ENCODE data around the gene FMNL2.

FMNL2 gene

GRCh38 chr2:152353364-152353763 is 18.4 kb downstream of the FMNL2 start:
- Histone ChIP-seq H3K9me3 (ENCODE audit: control insufficient read depth in 2 of 2, low read length in 2 of 2) (no peaks in the 10 kb centered on the region), H3K27me3 (ENCODE audit: control insufficient read depth in 2 of 2, insufficient read depth in 2 of 2, low read length in 2 of 2) (no peaks in the 10 kb centered on the region), H3K4me1 (ENCODE audit: control insufficient read depth in 2 of 2, insufficient read depth in 2 of 2, low read length in 2 of 2) (peaks cover 0 to 3% of the 10 kb centered on the region in 2 donors), H3K4me3 (ENCODE audit: low read length in 2 of 2) (no peak overlapping the region), H3K36me3 (ENCODE audit: control insufficient read depth in 2 of 2, insufficient read depth in 2 of 2, low read length in 2 of 2) (no peaks in the 10 kb centered on the region), H3K9ac (ENCODE audit: low read depth in 1 of 2, low read length in 2 of 2) (no peak overlapping the region), H3K27ac (ENCODE audit: low read depth in 2 of 2, low read length in 2 of 2) (no peak overlapping the region)

- H3K4me3 ChIP-seq (ENCODE audit: low read length in 2 of 2) = no peak overlapping the region
- no peak overlapping the region for H3K27ac ChIP-seq (ENCODE audit: low read depth in 2 of 2, low read length in 2 of 2)
- H3K9ac ChIP-seq (ENCODE audit: low read depth in 1 of 2, low read length in 2 of 2) = no peak overlapping the region
- H3K4me1 ChIP-seq (ENCODE audit: control insufficient read depth in 2 of 2, insufficient read depth in 2 of 2, low read length in 2 of 2) = peaks cover 0 to 3% of the 10 kb centered on the region in 2 donors
- no peaks in the 10 kb centered on the region for H3K36me3 ChIP-seq (ENCODE audit: control insufficient read depth in 2 of 2, insufficient read depth in 2 of 2, low read length in 2 of 2)
- H3K27me3 ChIP-seq (ENCODE audit: control insufficient read depth in 2 of 2, insufficient read depth in 2 of 2, low read length in 2 of 2) = no peaks in the 10 kb centered on the region
- no peaks in the 10 kb centered on the region for H3K9me3 ChIP-seq (ENCODE audit: control insufficient read depth in 2 of 2, low read length in 2 of 2)
These were observed 19.2 kb downstream of the FMNL2 start for GRCh38 chr2:152354069-152354755.

- Histone ChIP-seq H3K4me3 (ENCODE audit: low read length in 2 of 2) (no peak overlapping the region), H3K36me3 (ENCODE audit: control insufficient read depth in 2 of 2, insufficient read depth in 2 of 2, low read length in 2 of 2) (no peaks in the 10 kb centered on the region), H3K27ac (ENCODE audit: low read depth in 2 of 2, low read length in 2 of 2) (no peak overlapping the region), H3K9ac (ENCODE audit: low read depth in 1 of 2, low read length in 2 of 2) (no peak overlapping the region), H3K27me3 (ENCODE audit: control insufficient read depth in 2 of 2, insufficient read depth in 2 of 2, low read length in 2 of 2) (no peaks in the 10 kb centered on the region), H3K4me1 (ENCODE audit: control insufficient read depth in 2 of 2, insufficient read depth in 2 of 2, low read length in 2 of 2) (peaks cover 0 to 3% of the 10 kb centered on the region in 2 donors), H3K9me3 (ENCODE audit: control insufficient read depth in 2 of 2, low read length in 2 of 2) (no peaks in the 10 kb centered on the region)
These were observed 19.9 kb downstream of the FMNL2 start for GRCh38 chr2:152354909-152355308.

- no peaks in the 10 kb centered on the region for H3K9me3 ChIP-seq (ENCODE audit: control insufficient read depth in 2 of 2, low read length in 2 of 2)
- H3K27me3 ChIP-seq (ENCODE audit: control insufficient read depth in 2 of 2, insufficient read depth in 2 of 2, low read length in 2 of 2) = no peaks in the 10 kb centered on the region
- H3K27ac ChIP-seq (ENCODE audit: low read depth in 2 of 2, low read length in 2 of 2) = no peak overlapping the region
- no peaks in the 10 kb centered on the region for H3K36me3 ChIP-seq (ENCODE audit: control insufficient read depth in 2 of 2, insufficient read depth in 2 of 2, low read length in 2 of 2)
- H3K4me1 ChIP-seq (ENCODE audit: control insufficient read depth in 2 of 2, insufficient read depth in 2 of 2, low read length in 2 of 2) = peaks cover 0 to 3% of the 10 kb centered on the region in 2 donors
- H3K4me3 ChIP-seq (ENCODE audit: low read length in 2 of 2) = no peak overlapping the region
- H3K9ac ChIP-seq (ENCODE audit: low read depth in 1 of 2, low read length in 2 of 2) = no peak overlapping the region
These were observed 20.4 kb downstream of the FMNL2 start for GRCh38 chr2:152355409-152355831.

GRCh38 chr2:152359573-152360363 is 24.8 kb downstream of the FMNL2 start:
- Histone ChIP-seq H3K9me3 (ENCODE audit: control insufficient read depth in 2 of 2, low read length in 2 of 2) (no peaks in the 10 kb centered on the region), H3K27me3 (ENCODE audit: control insufficient read depth in 2 of 2, insufficient read depth in 2 of 2, low read length in 2 of 2) (no peaks in the 10 kb centered on the region), H3K4me3 (ENCODE audit: low read length in 2 of 2) (no peak overlapping the region), H3K9ac (ENCODE audit: low read depth in 1 of 2, low read length in 2 of 2) (no peak overlapping the region), H3K27ac (ENCODE audit: low read depth in 2 of 2, low read length in 2 of 2) (no peak overlapping the region), H3K36me3 (ENCODE audit: control insufficient read depth in 2 of 2, insufficient read depth in 2 of 2, low read length in 2 of 2) (no peaks in the 10 kb centered on the region), H3K4me1 (ENCODE audit: control insufficient read depth in 2 of 2, insufficient read depth in 2 of 2, low read length in 2 of 2) (no peaks in the 10 kb centered on the region)

GRCh38 chr2:152363936-152364335 is 29.0 kb downstream of the FMNL2 start:
- H3K27ac ChIP-seq (ENCODE audit: low read depth in 2 of 2, low read length in 2 of 2) = no peak overlapping the region

GRCh38 chr2:152367547-152368390 is 32.8 kb downstream of the FMNL2 start:
- no peak overlapping the region for H3K9ac ChIP-seq (ENCODE audit: low read depth in 1 of 2, low read length in 2 of 2)
- H3K27me3 ChIP-seq (ENCODE audit: control insufficient read depth in 2 of 2, insufficient read depth in 2 of 2, low read length in 2 of 2) = no peaks in the 10 kb centered on the region
- no peaks in the 10 kb centered on the region for H3K36me3 ChIP-seq (ENCODE audit: control insufficient read depth in 2 of 2, insufficient read depth in 2 of 2, low read length in 2 of 2)
- H3K27ac ChIP-seq (ENCODE audit: low read depth in 2 of 2, low read length in 2 of 2) = no peak overlapping the region
- no peaks in the 10 kb centered on the region for H3K4me1 ChIP-seq (ENCODE audit: control insufficient read depth in 2 of 2, insufficient read depth in 2 of 2, low read length in 2 of 2)
- no peak overlapping the region for H3K4me3 ChIP-seq (ENCODE audit: low read length in 2 of 2)
- no peaks in the 10 kb centered on the region for H3K9me3 ChIP-seq (ENCODE audit: control insufficient read depth in 2 of 2, low read length in 2 of 2)

More at GRCh38 chr2:152363936-152364335, 29.0 kb downstream of the FMNL2 start:
- no peaks in the 10 kb centered on the region for H3K27me3 ChIP-seq (ENCODE audit: control insufficient read depth in 2 of 2, insufficient read depth in 2 of 2, low read length in 2 of 2)
- no peak overlapping the region for H3K9ac ChIP-seq (ENCODE audit: low read depth in 1 of 2, low read length in 2 of 2)
- H3K36me3 ChIP-seq (ENCODE audit: control insufficient read depth in 2 of 2, insufficient read depth in 2 of 2, low read length in 2 of 2) = no peaks in the 10 kb centered on the region
- H3K4me1 ChIP-seq (ENCODE audit: control insufficient read depth in 2 of 2, insufficient read depth in 2 of 2, low read length in 2 of 2) = no peaks in the 10 kb centered on the region
- no peak overlapping the region for H3K4me3 ChIP-seq (ENCODE audit: low read length in 2 of 2)
- no peaks in the 10 kb centered on the region for H3K9me3 ChIP-seq (ENCODE audit: control insufficient read depth in 2 of 2, low read length in 2 of 2)

GRCh38 chr2:152369176-152369860 is 34.3 kb downstream of the FMNL2 start:
- H3K4me3 ChIP-seq (ENCODE audit: low read length in 2 of 2) = no peak overlapping the region
- no peaks in the 10 kb centered on the region for H3K9me3 ChIP-seq (ENCODE audit: control insufficient read depth in 2 of 2, low read length in 2 of 2)
- H3K27ac ChIP-seq (ENCODE audit: low read depth in 2 of 2, low read length in 2 of 2) = no peak overlapping the region
- H3K36me3 ChIP-seq (ENCODE audit: control insufficient read depth in 2 of 2, insufficient read depth in 2 of 2, low read length in 2 of 2) = no peaks in the 10 kb centered on the region
- no peak overlapping the region for H3K9ac ChIP-seq (ENCODE audit: low read depth in 1 of 2, low read length in 2 of 2)
- no peaks in the 10 kb centered on the region for H3K4me1 ChIP-seq (ENCODE audit: control insufficient read depth in 2 of 2, insufficient read depth in 2 of 2, low read length in 2 of 2)
- no peaks in the 10 kb centered on the region for H3K27me3 ChIP-seq (ENCODE audit: control insufficient read depth in 2 of 2, insufficient read depth in 2 of 2, low read length in 2 of 2)

- no peaks in the 10 kb centered on the region for H3K9me3 ChIP-seq (ENCODE audit: control insufficient read depth in 2 of 2, low read length in 2 of 2)
- no peaks in the 10 kb centered on the region for H3K4me1 ChIP-seq (ENCODE audit: control insufficient read depth in 2 of 2, insufficient read depth in 2 of 2, low read length in 2 of 2)
- no peak overlapping the region for H3K27ac ChIP-seq (ENCODE audit: low read depth in 2 of 2, low read length in 2 of 2)
- no peak overlapping the region for H3K9ac ChIP-seq (ENCODE audit: low read depth in 1 of 2, low read length in 2 of 2)
- H3K4me3 ChIP-seq (ENCODE audit: low read length in 2 of 2) = no peak overlapping the region
- no peaks in the 10 kb centered on the region for H3K36me3 ChIP-seq (ENCODE audit: control insufficient read depth in 2 of 2, insufficient read depth in 2 of 2, low read length in 2 of 2)
- no peaks in the 10 kb centered on the region for H3K27me3 ChIP-seq (ENCODE audit: control insufficient read depth in 2 of 2, insufficient read depth in 2 of 2, low read length in 2 of 2)
These were observed 35.8 kb downstream of the FMNL2 start for GRCh38 chr2:152370783-152371182.
